Endothelial cell of umbilical vein (primary cell): Measurements from ENCODE around the gene FAM180B. TPM values are rescaled to one million over a fixed set of nuclear protein-coding genes. Genes with fewer than 3 reads are reported as not detected.

Experiments used
- BruUV-seq: library from RNA; stranded (reverse); fragments of 400-500 nt; replicated peaks from 2 replicates; lab custom pipeline; 2021; lab: Mats Ljungman, UMichigan
- CTCF ChIA-PET: fragments of 300-600, 350-600 bp; sonication (Branson Sonifier 250); formaldehyde crosslinking; loops from one replicate; lab custom pipeline; 2021; ENCODE audit warnings: antibody characterized with exemption, inconsistent platforms; lab: Charles Lee
- POLR2A ChIA-PET: fragments of 300-600, 350-600 bp; sonication (Branson Sonifier 250); formaldehyde crosslinking; loops from one replicate; lab custom pipeline; 2021; ENCODE audit warnings: antibody characterized with exemption, inconsistent platforms; lab: Charles Lee
- DNase-seq: peaks from one replicate; pipeline ENCODE4 v3.0.0-alpha.2; 2011; ENCODE audit warnings: low read depth, low spot score
- FAIRE-seq: peaks from 2 replicates; lab custom pipeline; 2011; peaks lifted over from hg19 to GRCh38; lab: Jason Lieb, UNC
- H2AFZ ChIP-seq: 2 replicates; pipeline ENCODE4 v1.6.0; 2012; ENCODE audit warnings: low read depth, low read length, control low read depth, inconsistent platforms
- H3K27ac ChIP-seq: 2 replicates; pipeline ENCODE4 v1.5.1; 2011; ENCODE audit warnings: low read depth, mild to moderate bottlenecking, control low read depth, low read length, moderate library complexity; ENCODE audit not compliant: insufficient read depth
- H3K27me3 ChIP-seq, 2 experiments: 2 replicates each; pipeline versions ENCODE4 v1.6.0 to v1.6.1; 2011; ENCODE audit warnings: low read length in 2 of 2, mixed read lengths in 1 of 2; ENCODE audit not compliant: control insufficient read depth in 2 of 2, insufficient read depth in 2 of 2
- H3K36me3 ChIP-seq, 2 experiments: 2 replicates in 1 of 2; 3 replicates in 1 of 2; pipeline ENCODE4 v1.5.1; 2011; ENCODE audit warnings: low read length in 2 of 2, mild to moderate bottlenecking in 1 of 2, moderate library complexity in 1 of 2; ENCODE audit not compliant: control insufficient read depth in 2 of 2, insufficient read depth in 2 of 2; ENCODE audit errors: extremely low read depth in 1 of 2
- H3K4me1 ChIP-seq: 3 replicates; pipeline ENCODE4 v1.5.1; 2011; ENCODE audit warnings: mild to moderate bottlenecking, low read length; ENCODE audit not compliant: control insufficient read depth, insufficient read depth; ENCODE audit errors: extremely low read depth
- H3K4me2 ChIP-seq: 2 replicates; pipeline ENCODE4 v1.6.1; 2011; ENCODE audit warnings: low read length, control low read depth, mixed read lengths; ENCODE audit not compliant: insufficient read depth
- H3K4me3 ChIP-seq, 3 experiments: fragments of 200-600 bp in 1 of 3; sonication (generic), shearing (Covaris generic) in 1 of 3; replicated peaks in 1 of 3; 2 replicates each; pipeline ENCODE4 v1.5.1; 2011 to 2016; ENCODE audit warnings: control low read depth in 3 of 3, low read length in 3 of 3, mild to moderate bottlenecking in 2 of 3, inconsistent platforms in 1 of 3, low read depth in 1 of 3, moderate library complexity in 1 of 3; ENCODE audit not compliant: insufficient read depth in 1 of 3
- H3K79me2 ChIP-seq: 2 replicates; pipeline ENCODE4 v1.6.0; 2012; ENCODE audit warnings: low read length, inconsistent platforms; ENCODE audit not compliant: control insufficient read depth, insufficient read depth
- H3K9ac ChIP-seq: replicated peaks from 2 replicates; pipeline ENCODE3; 2011; ENCODE audit warnings: low read length, control low read depth; ENCODE audit not compliant: insufficient read depth; ENCODE audit errors: extremely low read depth
- H3K9me1 ChIP-seq: replicated peaks from 3 replicates; pipeline ENCODE4 v1.6.0; 2011; ENCODE audit warnings: mild to moderate bottlenecking, low read length; ENCODE audit not compliant: control insufficient read depth, insufficient read depth; ENCODE audit errors: extremely low read depth
- H3K9me3 ChIP-seq: replicated peaks from 2 replicates; pipeline ENCODE4 v1.5.1; 2012; ENCODE audit warnings: low read length, inconsistent platforms; ENCODE audit not compliant: control insufficient read depth, insufficient read depth
- H4K20me1 ChIP-seq: replicated peaks from 2 replicates; pipeline ENCODE3; 2011; ENCODE audit warnings: mild to moderate bottlenecking, low read length; ENCODE audit not compliant: control insufficient read depth, insufficient read depth; ENCODE audit errors: extremely low read depth
- CTCF ChIP-seq, 2 donors: IDR thresholded peaks; 1 replicate in 1 of 2; 2 replicates in 1 of 2; pipeline ENCODE4 v1.5.1; 2011; ENCODE audit warnings: low read length in 2 of 2, mild to moderate bottlenecking in 2 of 2, moderate library complexity in 2 of 2, control low read depth in 1 of 2, inconsistent platforms in 1 of 2, low read depth in 1 of 2; ENCODE audit not compliant: insufficient read depth in 1 of 2; ENCODE audit errors: extremely low read depth in 1 of 2
- EZH2 ChIP-seq: IDR thresholded peaks from 2 replicates; pipeline ENCODE4 v1.6.1; 2012; ENCODE audit warnings: borderline replicate concordance, low read depth, mild to moderate bottlenecking, moderate library complexity, low read length, inconsistent platforms; ENCODE audit not compliant: severe bottlenecking
- FOS ChIP-seq: IDR thresholded peaks from 2 replicates; pipeline ENCODE4 v1.6.1; 2011; ENCODE audit warnings: mild to moderate bottlenecking, low read length, moderate library complexity, borderline replicate concordance; ENCODE audit not compliant: insufficient read depth
- GATA2 ChIP-seq: IDR thresholded peaks from 2 replicates; pipeline ENCODE4 v1.7.0; 2011; ENCODE audit warnings: low read depth, mild to moderate bottlenecking, moderate library complexity, mixed read lengths, low read length; ENCODE audit not compliant: insufficient read length, insufficient read depth
- JUN ChIP-seq: IDR thresholded peaks from 2 replicates; pipeline ENCODE4 v1.6.1; 2011; ENCODE audit warnings: borderline replicate concordance, low read depth; ENCODE audit not compliant: insufficient read length, insufficient read depth
- MAX ChIP-seq: IDR thresholded peaks from 2 replicates; pipeline ENCODE4 v1.6.1; 2011; ENCODE audit not compliant: insufficient read depth, insufficient read length
- MYC ChIP-seq: IDR thresholded peaks from one replicate; pipeline ENCODE4 v1.6.1; 2011; ENCODE audit warnings: mild to moderate bottlenecking, low read depth, low read length
- POLR2A ChIP-seq: IDR thresholded peaks from 2 replicates; pipeline ENCODE4 v1.6.1; 2012; ENCODE audit warnings: low read depth, mild to moderate bottlenecking, control low read depth, low read length
- POLR2AphosphoS5 ChIP-seq: IDR thresholded peaks from 2 replicates; pipeline ENCODE4 v1.6.1; 2012; ENCODE audit warnings: low read depth, mild to moderate bottlenecking, control low read depth, low read length, moderate library complexity; ENCODE audit not compliant: insufficient read depth
- dilution Hi-C: fragments of 300-500 bp; cut with MboI; formaldehyde crosslinking; loops from one replicate; pipeline ENCODE4 v1.15.0; 2019; ENCODE audit warnings: low sequenced_read_pairs; ENCODE audit not compliant: extremely low pct_ligation_motif_present
- intact Hi-C: fragments of 100-400 bp; cut with micrococcal nuclease; formaldehyde crosslinking; loops from one replicate; pipeline ENCODE4 v1.10.0; 2022
- polyA plus RNA-seq, 4 experiments: library from polyadenylated mRNA; depleted of rRNA in 3 of 4; stranded (reverse) in 3 of 4; unstranded in 1 of 4; fragments of >200 nt; gene quantifications; 2 replicates each; pipeline versions ENCODE4 v1.2.1 to v1.2.3, GENCODE V29; 2011 to 2012; ENCODE audit warnings: missing spikeins in 1 of 4
- total RNA-seq: library from RNA; stranded (reverse); gene quantifications from 2 replicates; pipeline ENCODE4 v1.2.3, GENCODE V29; 2021

FAM180B gene
- total and polyA plus RNA-seq, 2 donors (not counting 3 experiments of a cell fraction or from before 2014, with no cell fraction given), result not detected

- BruUV-seq, result no TSS peak
- Histone ChIP-seq H3K4me2 (peak overlapping the region; percentile 59), H3K36me3 (no peaks in the 10 kb centered on the region), H3K9me3 (no peaks in the 10 kb centered on the region), H3K27me3 (no peaks in the 10 kb centered on the region), H3K4me3 (no peak overlapping the region), H2AFZ (no peak overlapping the region), H3K27ac (no peak overlapping the region), H3K79me2 (peaks cover 71% of the 10 kb centered on the region), H3K9me1 (no peaks in the 10 kb centered on the region), H3K4me1 (peaks cover 9% of the 10 kb centered on the region), H4K20me1 (peaks cover 8% of the 10 kb centered on the region), H3K9ac (no peak overlapping the region)
- DNase-seq (no peak), FAIRE-seq (peak; percentile 42)
- dilution Hi-C loops (no loop called here), intact Hi-C loops (loop anchor here (5.0 kb wide), 1 partner anchor 143 kb away; the partner anchor contains the start of gene SLC39A13)
- TF ChIP-seq EZH2 (no peak), MYC (no peak), JUN (no peak), GATA2 (no peak), MAX (no peak), POLR2AphosphoS5 (no peak), POLR2A (no peak), FOS (no peak), CTCF (IDR thresholded peaks at IDR 0.05; ENCODE audit: extremely low read depth in 1 of 2, insufficient read depth in 1 of 2, low read depth in 1 of 2, low read length in 2 of 2) (no peak)
- POLR2A ChIA-PET, result no interaction called here
- CTCF ChIA-PET, result interaction anchor here (0.6 to 4.2 kb wide), 8 partner anchors 12 to 84 kb away, joined by 3 to 41 read pairs (median 4); partner anchors contain the start of gene PTPMT1
These were observed 36.0 kb upstream of the FAM180B start for GRCh38 chr11:47550288-47551047.
